8988T (cell line): ENCODE measurements around the gene GID8.

ENCODE experiments used
- DNase-seq: peaks from one replicate; pipeline ENCODE4 v3.0.0; 2011

The GID8 gene

GRCh38 chr20:62945771-62946339 is 7.9 kb downstream of the GID8 start:
- no peak for DNase-seq

- DNase-seq: no peak
Measured at GRCh38 chr20:62946918-62947317, 9.0 kb downstream of the GID8 start.

- no peak for DNase-seq
Measured at GRCh38 chr20:62947532-62948300, 9.8 kb downstream of the GID8 start.

- no peak for DNase-seq
Measured at GRCh38 chr20:62949153-62949821, 11.3 kb downstream of the GID8 start.

GRCh38 chr20:62949962-62950361 is 12.0 kb downstream of the GID8 start:
- DNase-seq: no peak

DNA sequence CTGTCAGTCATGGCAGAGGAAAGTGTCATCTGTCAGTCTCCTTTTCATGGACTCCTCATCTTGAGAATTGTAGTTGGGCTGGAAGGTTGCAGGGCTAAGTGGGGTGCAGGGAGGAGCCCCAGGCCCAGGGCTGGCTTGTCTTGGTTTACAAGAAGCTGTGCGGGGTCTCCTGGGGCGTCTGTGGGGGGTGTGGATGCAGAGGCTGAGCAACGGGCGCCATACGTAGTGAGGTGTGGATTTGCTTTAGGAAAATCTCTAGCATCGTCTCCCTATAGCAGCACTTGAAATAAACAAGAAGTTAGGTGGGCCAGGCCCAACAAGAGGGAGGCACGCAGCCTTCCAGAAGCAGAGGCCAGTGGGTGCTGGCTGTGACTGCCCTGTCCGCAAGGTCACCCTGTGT is 12.8 kb downstream of the GID8 start:
- no peak for DNase-seq

GRCh38 chr20:62951143-62951895 is 13.4 kb downstream of the GID8 start:
- DNase-seq: no peak

DNA sequence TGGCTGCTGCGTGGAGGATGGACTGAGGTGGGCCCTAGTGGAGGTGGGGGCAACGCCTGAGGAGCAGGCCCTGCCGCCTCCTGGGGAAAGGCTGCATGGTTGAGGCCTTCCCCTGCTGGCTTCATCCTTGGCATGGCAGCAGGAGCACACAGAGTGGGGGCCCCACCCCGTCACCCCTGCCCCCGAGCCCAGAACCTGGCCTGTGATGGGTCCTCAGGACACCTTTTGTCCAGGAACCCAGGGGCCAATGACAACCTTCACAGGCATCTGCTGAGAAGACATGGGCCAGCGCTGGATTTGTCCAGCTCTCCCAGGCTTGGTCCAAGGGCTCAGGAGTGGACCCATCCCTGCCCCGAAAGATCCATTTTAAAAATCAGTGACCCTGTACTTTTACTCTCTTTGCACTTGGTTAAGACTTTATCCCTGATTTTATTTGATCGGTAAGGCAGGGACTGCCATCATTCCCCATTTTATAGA is 14.0 kb downstream of the GID8 start:
- DNase-seq: no peak

DNA sequence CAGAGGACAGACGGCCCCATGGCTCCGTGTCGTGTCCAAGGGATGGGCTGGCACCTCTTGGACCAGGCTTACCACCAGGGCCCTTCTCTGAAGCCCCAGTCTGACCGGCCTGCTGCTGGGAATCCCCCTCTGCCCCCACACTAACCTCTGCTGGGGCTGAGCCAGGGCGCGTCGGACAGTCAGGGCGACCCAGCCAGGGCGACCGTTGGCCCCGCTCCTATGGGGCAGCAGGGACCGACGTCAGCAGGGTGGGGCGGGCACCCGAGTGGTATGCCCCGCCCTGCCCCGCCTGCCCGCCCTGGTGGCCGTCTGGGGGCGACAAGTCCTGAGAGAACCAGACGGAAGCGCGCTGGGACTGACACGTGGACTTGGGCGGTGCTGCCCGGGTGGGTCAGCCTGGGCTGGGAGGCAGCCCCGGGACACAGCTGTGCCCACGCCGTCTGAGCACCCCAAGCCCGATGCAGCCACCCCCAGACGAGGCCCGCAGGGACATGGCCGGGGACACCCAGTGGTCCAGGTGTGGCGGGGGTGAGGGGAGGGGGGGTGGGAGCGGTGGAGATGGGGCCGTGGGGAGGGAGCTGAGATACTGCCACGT is 14.5 kb downstream of the GID8 start, which contains the start of gene SLC17A9:
SLC17A9 (plus strand) TSS at position 337 of the 595 bp plus-strand sequence; CDS start at position 459, 122 bp downstream.
- no peak for DNase-seq

- no peak for DNase-seq
Measured at GRCh38 chr20:62952968-62953838, 15.3 kb downstream of the GID8 start.

GRCh38 chr20:62953839-62954703 is 16.1 kb downstream of the GID8 start:
- DNase-seq: no peak

- no peak for DNase-seq
Measured at GRCh38 chr20:62955519-62956386, 17.8 kb downstream of the GID8 start.

DNA sequence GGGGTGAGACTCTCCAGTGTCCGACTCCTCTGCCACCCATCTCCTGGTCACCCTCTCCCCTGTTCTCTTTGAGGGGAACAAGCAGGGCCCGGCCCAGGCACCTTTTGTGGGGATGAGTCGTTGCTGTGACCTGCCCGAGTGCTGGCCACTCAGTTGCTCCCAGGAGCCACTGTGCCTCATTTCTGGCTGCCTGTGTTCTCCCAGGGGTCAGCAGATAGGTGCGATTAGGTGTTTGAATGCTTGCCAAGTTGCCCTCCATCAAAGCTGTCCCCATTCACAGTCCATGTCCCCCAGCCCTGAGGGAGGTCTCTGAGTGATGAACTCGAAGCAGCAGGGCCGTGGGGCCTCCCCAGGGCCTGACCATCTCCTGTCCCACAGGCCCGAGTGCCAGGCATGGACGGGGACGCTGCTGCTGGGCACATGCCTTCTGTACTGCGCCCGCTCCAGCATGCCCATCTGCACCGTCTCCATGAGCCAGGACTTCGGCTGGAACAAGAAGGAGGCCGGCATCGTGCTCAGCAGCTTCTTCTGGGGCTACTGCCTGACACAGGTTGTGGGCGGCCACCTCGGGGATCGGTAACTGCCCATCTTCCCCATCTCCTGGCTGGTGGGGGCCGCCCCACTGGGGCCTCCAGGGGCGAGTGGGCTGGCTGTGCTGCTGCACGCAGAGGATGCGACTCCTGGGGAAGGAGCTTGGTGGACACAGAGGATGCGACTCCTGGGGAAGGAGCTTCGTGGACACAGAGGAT is 18.6 kb downstream of the GID8 start:
- no peak for DNase-seq

- DNase-seq: no peak
Measured at GRCh38 chr20:62957136-62958117, 19.5 kb downstream of the GID8 start.

DNA sequence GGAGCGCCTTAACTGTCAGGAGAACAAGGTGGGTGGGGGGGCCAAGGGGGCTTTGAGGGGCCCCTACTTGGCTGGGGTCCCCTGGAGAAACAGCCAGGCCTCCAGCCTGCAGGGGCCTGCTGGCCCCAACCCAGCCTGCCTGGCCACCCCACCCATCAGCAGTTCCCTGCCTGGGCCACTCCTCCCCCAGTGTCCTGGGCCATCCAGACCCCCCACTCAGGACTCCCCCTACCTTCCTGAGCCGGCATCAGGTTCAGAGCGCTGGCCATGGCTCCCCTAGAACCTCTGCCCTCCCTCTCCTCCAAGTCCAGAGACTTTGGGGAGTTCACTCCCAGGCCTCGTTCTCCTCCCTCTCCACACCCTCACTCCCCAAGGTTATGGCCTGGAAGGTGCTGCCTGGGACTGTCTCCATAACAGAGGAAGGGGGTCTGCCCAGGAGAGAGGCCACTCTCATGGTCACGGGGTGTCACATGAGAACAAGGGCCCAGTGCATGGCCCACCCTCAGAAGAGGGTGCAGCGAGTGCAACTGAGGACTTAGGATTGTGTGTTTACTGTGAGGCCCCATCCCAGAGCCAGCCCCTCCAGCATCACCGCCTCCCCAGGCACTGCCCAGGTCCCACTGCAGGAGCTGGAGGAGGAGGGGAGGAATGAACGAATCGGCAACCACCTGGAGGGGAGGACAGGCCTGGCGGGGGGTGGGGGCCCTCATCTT is 20.6 kb downstream of the GID8 start:
- no peak for DNase-seq

DNA sequence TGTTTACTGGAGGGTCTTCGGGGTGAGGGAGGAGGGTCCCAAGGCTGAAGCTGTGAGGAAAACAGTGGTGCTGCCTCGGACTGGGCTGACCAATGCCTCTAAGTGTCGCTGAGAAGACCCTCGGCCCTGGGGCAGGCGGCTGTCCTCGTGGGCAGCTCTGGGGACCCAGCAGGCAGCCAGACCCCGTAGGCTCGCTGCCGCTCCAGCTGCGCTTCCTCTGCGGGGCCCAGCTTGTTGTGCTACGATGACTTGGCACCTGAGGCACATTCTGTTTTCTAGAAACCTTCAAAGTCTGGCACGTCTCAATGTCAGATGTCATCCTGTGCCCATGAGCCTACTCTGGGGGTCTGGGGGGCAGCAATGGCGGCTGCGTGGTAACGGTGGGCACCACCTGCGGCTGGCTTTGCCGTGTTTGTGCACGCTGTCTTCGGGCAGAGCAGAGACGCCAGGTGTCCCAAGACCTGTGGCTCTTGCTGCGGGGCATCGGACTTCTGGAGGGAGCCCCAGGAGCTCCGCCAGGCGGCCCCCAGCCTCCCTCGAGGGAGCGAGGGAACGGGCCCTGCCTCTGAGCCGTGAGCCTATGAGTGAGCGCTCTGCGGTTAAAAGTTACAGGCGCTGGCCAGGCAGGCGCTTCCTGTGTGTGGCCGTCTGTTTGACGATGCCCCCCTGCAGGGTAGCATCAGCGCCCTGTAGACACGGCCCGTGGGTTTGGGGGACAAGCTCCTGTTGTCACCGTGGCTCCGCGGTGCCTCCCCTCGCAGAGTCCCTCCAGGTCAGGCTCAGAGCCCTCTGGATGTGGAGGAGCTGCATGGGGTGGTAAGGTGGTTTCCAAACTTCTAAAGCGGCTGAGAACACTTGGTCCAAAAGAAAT is 21.4 kb downstream of the GID8 start:
- DNase-seq: no peak
